ENCODE measurements around the gene CTSS. TPM values are rescaled to one million over a fixed set of nuclear protein-coding genes. Genes with fewer than 3 reads are reported as not detected.

The CTSS gene
- total RNA-seq, 2 experiments from 2014 or later = 36.7 to 38.4 TPM

DNA sequence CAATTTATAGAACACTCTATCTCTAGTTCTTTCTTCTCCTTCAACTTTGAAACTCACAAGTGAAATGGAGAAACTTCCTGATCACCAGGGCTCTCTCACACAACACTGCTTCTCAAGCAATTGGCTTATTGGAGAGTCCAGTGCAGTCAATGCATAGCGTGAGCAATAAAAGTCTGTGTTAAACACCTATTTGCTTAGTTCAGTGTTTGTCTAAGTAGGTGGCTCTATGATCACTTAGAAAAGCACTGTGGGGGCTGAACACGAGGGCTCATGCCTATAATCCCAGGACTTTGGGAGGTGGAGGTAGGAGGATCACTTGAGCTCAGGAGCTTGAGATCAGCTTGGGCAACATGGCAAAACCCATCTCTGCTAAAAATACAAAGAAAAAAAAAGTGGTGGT lies 12.2 kb downstream of the CTSS start:
- no peak overlapping the region for H3K27ac Mint-ChIP-seq
- intact Hi-C loops (cut with micrococcal nuclease) = no loop called here
- peaks cover 13% of the 10 kb centered on the region for H3K36me3 Mint-ChIP-seq (ENCODE audit: low read depth)
- no peaks in the 10 kb centered on the region for H3K27me3 Mint-ChIP-seq
- ChIA-PET CTCF (interaction anchor here (1.9 kb wide), 1 partner anchor 11 kb away, joined by 6 read pairs; no protein-coding TSS in a partner anchor), POLR2A (no interaction called here)
- no peaks in the 10 kb centered on the region for H3K9me3 Mint-ChIP-seq
- ATAC-seq (no peak), DNase-seq (no peak)
- TF ChIP-seq, protein P1, sequence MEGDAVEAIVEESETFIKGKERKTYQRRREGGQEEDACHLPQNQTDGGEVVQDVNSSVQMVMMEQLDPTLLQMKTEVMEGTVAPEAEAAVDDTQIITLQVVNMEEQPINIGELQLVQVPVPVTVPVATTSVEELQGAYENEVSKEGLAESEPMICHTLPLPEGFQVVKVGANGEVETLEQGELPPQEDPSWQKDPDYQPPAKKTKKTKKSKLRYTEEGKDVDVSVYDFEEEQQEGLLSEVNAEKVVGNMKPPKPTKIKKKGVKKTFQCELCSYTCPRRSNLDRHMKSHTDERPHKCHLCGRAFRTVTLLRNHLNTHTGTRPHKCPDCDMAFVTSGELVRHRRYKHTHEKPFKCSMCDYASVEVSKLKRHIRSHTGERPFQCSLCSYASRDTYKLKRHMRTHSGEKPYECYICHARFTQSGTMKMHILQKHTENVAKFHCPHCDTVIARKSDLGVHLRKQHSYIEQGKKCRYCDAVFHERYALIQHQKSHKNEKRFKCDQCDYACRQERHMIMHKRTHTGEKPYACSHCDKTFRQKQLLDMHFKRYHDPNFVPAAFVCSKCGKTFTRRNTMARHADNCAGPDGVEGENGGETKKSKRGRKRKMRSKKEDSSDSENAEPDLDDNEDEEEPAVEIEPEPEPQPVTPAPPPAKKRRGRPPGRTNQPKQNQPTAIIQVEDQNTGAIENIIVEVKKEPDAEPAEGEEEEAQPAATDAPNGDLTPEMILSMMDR (IDR thresholded peaks at IDR 0.05) = no peak
- no peak overlapping the region for H3K4me3 Mint-ChIP-seq
- no peaks in the 10 kb centered on the region for H3K4me1 Mint-ChIP-seq (ENCODE audit: low read depth)

DNA sequence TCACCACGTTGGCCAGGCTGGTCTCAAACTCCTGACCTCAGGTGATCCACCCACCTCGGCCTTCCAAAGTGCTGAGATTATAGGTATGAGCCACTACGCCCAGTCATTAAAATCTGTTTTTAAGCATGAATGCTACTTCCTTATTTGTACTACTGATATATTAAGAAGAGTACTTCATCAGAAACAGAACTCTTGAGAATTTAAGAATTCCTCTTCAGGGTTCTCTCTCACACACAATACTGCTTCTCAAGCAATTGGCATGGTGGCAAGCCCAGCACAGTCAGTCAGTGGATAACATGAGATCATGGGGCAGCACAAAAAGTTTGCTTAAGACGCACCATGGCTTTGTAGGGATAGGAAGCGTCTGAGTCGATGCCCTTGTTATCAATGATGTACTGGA lies 14.1 kb downstream of the CTSS start:
- Mint-ChIP-seq H3K36me3 (ENCODE audit: low read depth) (peaks cover 13% of the 10 kb centered on the region), H3K4me1 (ENCODE audit: low read depth) (no peaks in the 10 kb centered on the region), H3K27ac (no peak overlapping the region), H3K9me3 (no peaks in the 10 kb centered on the region), H3K27me3 (no peaks in the 10 kb centered on the region), H3K4me3 (no peak overlapping the region)
- ChIA-PET CTCF (interaction anchor here (1.0 to 1.9 kb wide), 3 partner anchors 13 to 44 kb away, joined by 3 to 6 read pairs (median 3); no protein-coding TSS in a partner anchor), POLR2A (interaction anchor here (1.2 kb wide), 1 partner anchor 17 kb away, joined by 3 read pairs; no protein-coding TSS in a partner anchor)
- TF ChIP-seq, protein P1 (IDR thresholded peaks at IDR 0.05) = no peak
- intact Hi-C loops (cut with micrococcal nuclease) = no loop called here
- DNase-seq (no peak), ATAC-seq (no peak)

DNA sequence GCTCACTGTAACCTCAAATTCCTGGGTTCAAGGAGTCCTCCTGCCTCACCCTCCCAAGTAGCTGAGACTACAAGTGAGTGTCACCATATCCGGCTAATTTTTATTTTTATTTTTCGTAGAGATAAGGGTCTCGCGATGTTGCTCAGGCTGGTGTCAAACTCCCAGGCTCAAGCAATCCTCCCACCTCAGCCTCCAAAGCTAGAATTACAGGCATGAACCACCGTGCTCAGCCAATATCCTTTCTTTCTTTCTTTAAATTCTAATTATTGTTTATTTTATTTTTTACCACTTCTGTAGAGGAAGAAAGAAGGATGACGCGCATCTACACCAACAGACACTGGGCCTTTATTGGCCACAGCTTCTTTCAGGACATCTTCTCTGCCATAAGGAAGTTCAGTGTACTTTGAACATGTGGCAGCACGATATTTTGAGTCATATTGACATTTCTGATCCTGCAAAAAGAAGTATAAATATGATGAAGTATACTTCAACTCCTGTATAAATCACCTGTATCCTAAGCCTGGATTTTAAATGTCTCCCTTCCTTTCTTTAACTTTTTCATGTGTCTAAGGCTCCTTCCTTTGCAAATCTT lies 15.8 kb downstream of the CTSS start:
- POLR2A ChIA-PET = interaction anchor here (0.6 kb wide), 2 partner anchors 194 to 411 kb away, joined by 3 to 5 read pairs; no protein-coding TSS in a partner anchor
- no peak overlapping the region for H3K27ac Mint-ChIP-seq
- H3K4me1 Mint-ChIP-seq (ENCODE audit: low read depth) = no peaks in the 10 kb centered on the region
- no peaks in the 10 kb centered on the region for H3K9me3 Mint-ChIP-seq
- DNase-seq (no peak), ATAC-seq (no peak)
- peaks cover 10% of the 10 kb centered on the region for H3K36me3 Mint-ChIP-seq (ENCODE audit: low read depth)
- CTCF ChIA-PET = interaction anchor here (1.4 kb wide), 1 partner anchor 10 kb away, joined by 5 read pairs; no protein-coding TSS in a partner anchor
- no peaks in the 10 kb centered on the region for H3K27me3 Mint-ChIP-seq
- intact Hi-C loops (cut with micrococcal nuclease) = no loop called here
- TF ChIP-seq, protein P1 (IDR thresholded peaks at IDR 0.05) = no peak
- no peak overlapping the region for H3K4me3 Mint-ChIP-seq

DNA sequence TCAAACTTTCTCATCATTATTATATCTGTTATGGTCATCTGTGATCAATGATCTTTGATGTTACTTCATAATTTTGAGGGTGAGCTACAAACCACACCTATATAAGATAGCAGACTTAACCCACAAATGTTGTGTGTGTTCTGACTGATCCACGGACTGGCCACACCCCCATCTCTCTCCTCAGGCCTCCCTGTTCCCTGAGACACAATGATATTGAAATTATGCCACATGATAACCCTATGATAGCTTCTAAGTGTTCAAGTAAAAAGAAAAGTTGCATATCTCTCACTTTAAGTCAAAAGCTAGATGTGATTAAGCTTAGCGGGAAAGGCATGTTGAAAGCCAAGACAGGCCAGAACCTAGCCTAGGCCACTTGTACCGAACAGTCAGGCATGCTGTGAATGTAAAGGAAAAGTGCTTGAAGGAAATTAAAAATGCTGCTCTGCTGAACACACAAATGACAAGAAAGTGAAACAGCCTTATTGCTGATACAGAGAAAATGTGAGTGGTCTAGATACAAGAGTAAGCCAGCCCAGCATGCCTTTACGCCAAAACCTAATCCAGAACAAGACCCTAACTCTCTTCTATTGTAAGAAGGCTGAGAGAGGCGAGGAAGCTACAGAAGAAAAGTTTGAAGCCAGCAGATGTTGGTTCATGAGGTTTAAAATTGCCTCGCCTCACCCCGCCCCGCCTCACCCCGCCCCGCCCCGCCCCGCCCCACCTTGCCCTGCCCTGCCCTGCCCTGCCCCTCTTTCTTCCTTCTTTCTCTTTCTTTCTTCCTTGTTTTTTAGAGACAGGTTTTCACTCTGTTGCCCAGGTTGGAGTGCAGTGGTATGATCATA lies 16.5 kb downstream of the CTSS start:
- TF ChIP-seq, protein P1 (IDR thresholded peaks at IDR 0.05) = no peak
- Mint-ChIP-seq H3K36me3 (ENCODE audit: low read depth) (peaks cover 9% of the 10 kb centered on the region), H3K27ac (no peak overlapping the region), H3K27me3 (no peaks in the 10 kb centered on the region), H3K4me1 (ENCODE audit: low read depth) (no peaks in the 10 kb centered on the region), H3K9me3 (no peaks in the 10 kb centered on the region), H3K4me3 (no peak overlapping the region)
- no peak for DNase-seq
- no peak for ATAC-seq
- ChIA-PET CTCF (interaction anchor here (0.9 to 1.4 kb wide), 2 partner anchors 10 to 40 kb away, joined by 3 to 5 read pairs; no protein-coding TSS in a partner anchor), POLR2A (interaction anchor here (0.6 kb wide), 1 partner anchor 195 kb away, joined by 5 read pairs; no protein-coding TSS in a partner anchor)
- intact Hi-C loops (cut with micrococcal nuclease) = no loop called here

Data from activated CD8-positive, alpha-beta T cell treated with anti-CD3 and anti-CD28 coated beads for 36 hours (primary cell).